NCI-H1048 (cell line): Measurements from ENCODE around the gene MELTF.
"Not testable (repeated sequence)": the region's sequence is repeated elsewhere in the genome, so short reads cannot be mapped to it uniquely, and the experiment has no call there.

Experiments
- DNase-seq: peaks from one replicate; lab custom pipeline; 2025; lab: John Stamatoyannopoulos, UW

The MELTF gene

GRCh38 chr3:197029511-197030167 lies at the start of gene MELTF:
MELTF (minus strand) TSS chr3:197029817; CDS start chr3:197029702, 115 bp downstream.
- DNase-seq, result peak; percentile 27

- DNase-seq, result no peak
Measured at GRCh38 chr3:197076415-197076814, 46.8 kb upstream of the MELTF start.

GRCh38 chr3:197068077-197068476 lies 38.5 kb upstream of the MELTF start:
- no peak for DNase-seq

GRCh38 chr3:197064771-197065170 lies 35.2 kb upstream of the MELTF start:
- DNase-seq, result no peak

- no peak for DNase-seq
Measured at GRCh38 chr3:197062446-197062845, 32.8 kb upstream of the MELTF start.

GRCh38 chr3:197051637-197052036 lies 22.0 kb upstream of the MELTF start:
- not testable (repeated sequence) for DNase-seq

GRCh38 chr3:197050511-197050910 lies 20.9 kb upstream of the MELTF start:
- DNase-seq, result no peak

GRCh38 chr3:197042539-197042938 lies 12.9 kb upstream of the MELTF start:
- DNase-seq, result no peak

GRCh38 chr3:197041875-197042488 lies 12.4 kb upstream of the MELTF start:
- DNase-seq, result no peak

GRCh38 chr3:197040658-197041057 lies 11.0 kb upstream of the MELTF start:
- DNase-seq, result no peak

- no peak for DNase-seq
Measured at GRCh38 chr3:197038679-197039462, 9.3 kb upstream of the MELTF start.

GRCh38 chr3:197035577-197035976 lies 6.0 kb upstream of the MELTF start:
- DNase-seq, result no peak

- DNase-seq, result not testable (repeated sequence)
Measured at GRCh38 chr3:197034778-197035177, 5.2 kb upstream of the MELTF start.

GRCh38 chr3:197033764-197034163 lies 4.1 kb upstream of the MELTF start:
- not testable (repeated sequence) for DNase-seq

- DNase-seq, result no peak
Measured at GRCh38 chr3:197031315-197032285, 2.0 kb upstream of the MELTF start.

- DNase-seq, result no peak
Measured at GRCh38 chr3:197030379-197031314, 1.0 kb upstream of the MELTF start.

- DNase-seq, result no peak
Measured at GRCh38 chr3:197028728-197029510, 698 bp downstream of the MELTF start.

- no peak for DNase-seq
Measured at GRCh38 chr3:197027896-197028727, 1.5 kb downstream of the MELTF start.
